ENCODE measurements around the gene KIF25. TPM values are rescaled to one million over a fixed set of nuclear protein-coding genes. Genes with fewer than 3 reads are reported as not detected.

Gene KIF25, protein sequence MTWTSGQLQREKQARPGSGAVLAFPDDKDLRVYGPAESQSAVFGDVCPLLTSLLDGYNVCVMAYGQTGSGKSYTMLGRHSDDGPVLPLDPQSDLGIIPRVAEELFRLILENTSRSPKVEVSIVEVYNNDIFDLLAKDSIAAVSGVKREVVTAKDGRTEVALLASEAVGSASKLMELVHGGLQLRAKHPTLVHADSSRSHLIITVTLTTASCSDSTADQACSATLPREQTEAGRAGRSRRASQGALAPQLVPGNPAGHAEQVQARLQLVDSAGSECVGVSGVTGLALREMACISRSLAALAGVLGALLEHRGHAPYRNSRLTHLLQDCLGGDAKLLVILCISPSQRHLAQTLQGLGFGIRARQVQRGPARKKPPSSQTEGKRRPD
- total RNA-seq (2021) (not detected in 2 replicates), Bru-seq, nascent RNA (percentile 2 among the genes with signal in this experiment), BruChase-seq, experiment 1, labeled RNA remaining after a 2-hour chase (not detected), BruChase-seq, experiment 2, labeled RNA remaining after a 6-hour chase (not detected)
- long read RNA-seq: 0 reads

DNA sequence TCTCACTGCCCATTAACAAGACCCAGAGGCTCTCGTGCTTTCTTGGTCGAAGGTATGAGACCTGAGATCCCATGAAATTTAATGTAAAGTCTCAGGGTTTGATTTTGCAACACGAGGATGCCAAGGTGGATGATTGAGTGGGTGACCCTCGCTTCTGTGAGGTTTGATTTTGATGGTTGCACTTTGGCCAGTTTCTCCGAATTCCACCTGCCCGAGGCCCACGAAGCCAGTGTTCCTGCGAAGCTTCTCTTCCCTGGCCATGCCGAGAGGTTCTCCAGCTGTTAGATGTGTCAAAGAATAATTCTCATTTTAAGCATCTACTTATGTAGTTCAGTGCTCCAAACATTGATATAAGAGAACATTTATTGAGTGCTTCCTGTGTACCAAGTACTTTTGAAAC lies at the start of gene KIF25:
KIF25 (plus strand) TSS at position 30 of the 400 bp plus-strand sequence. CDS start 31,915 bp downstream, outside the sequence.
- H3K27me3 ChIP-seq (ENCODE audit: insufficient read depth, low read depth): peaks cover 28% of the 10 kb centered on the region; the same call in 1 of the 2 replicates
- peaks cover 6% of the 10 kb centered on the region; the same call in 1 of the 2 replicates for H3K4me1 ChIP-seq (replicated peaks; ENCODE audit: insufficient read depth)
- BruUV-seq (replicated peaks): no TSS peak
- no peak for DNase-seq
- ChIA-PET CTCF (no interaction called here), POLR2A (ENCODE audit: unreplicated experiment) (no interaction called here)
- H3F3A ChIP-seq (ENCODE audit: insufficient read depth, low read depth): peaks cover 12% of the 10 kb centered on the region; the same call in 1 of the 2 replicates
- no peak within 1 kb of the TSS for H3K4me3 ChIP-seq
- no peaks in the 10 kb centered on the region for H3K36me3 ChIP-seq (ENCODE audit: low read depth)
- H3K79me2 ChIP-seq (ENCODE audit: low read depth): no peaks in the 10 kb centered on the region
- no peak within 1 kb of the TSS for H3K27ac ChIP-seq
- no peak within 1 kb of the TSS for H2AFZ ChIP-seq
- H4K20me1 ChIP-seq (ENCODE audit: insufficient read depth): no peaks in the 10 kb centered on the region
- intact Hi-C loops (cut with micrococcal nuclease; ENCODE audit: unreplicated experiment): no loop called here
- no peaks in the 10 kb centered on the region for H3K9me3 ChIP-seq (ENCODE audit: insufficient read depth, low read depth)
- no peak within 1 kb of the TSS for H3K4me2 ChIP-seq
- TF ChIP-seq, protein P1, sequence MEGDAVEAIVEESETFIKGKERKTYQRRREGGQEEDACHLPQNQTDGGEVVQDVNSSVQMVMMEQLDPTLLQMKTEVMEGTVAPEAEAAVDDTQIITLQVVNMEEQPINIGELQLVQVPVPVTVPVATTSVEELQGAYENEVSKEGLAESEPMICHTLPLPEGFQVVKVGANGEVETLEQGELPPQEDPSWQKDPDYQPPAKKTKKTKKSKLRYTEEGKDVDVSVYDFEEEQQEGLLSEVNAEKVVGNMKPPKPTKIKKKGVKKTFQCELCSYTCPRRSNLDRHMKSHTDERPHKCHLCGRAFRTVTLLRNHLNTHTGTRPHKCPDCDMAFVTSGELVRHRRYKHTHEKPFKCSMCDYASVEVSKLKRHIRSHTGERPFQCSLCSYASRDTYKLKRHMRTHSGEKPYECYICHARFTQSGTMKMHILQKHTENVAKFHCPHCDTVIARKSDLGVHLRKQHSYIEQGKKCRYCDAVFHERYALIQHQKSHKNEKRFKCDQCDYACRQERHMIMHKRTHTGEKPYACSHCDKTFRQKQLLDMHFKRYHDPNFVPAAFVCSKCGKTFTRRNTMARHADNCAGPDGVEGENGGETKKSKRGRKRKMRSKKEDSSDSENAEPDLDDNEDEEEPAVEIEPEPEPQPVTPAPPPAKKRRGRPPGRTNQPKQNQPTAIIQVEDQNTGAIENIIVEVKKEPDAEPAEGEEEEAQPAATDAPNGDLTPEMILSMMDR (conservative IDR thresholded peaks at IDR 0.05): no peak
- no peak for TF ChIP-seq EZH2 (IDR thresholded peaks at IDR 0.05; ENCODE audit: low read depth)
- no peaks in the 10 kb centered on the region for H3K9me2 ChIP-seq (ENCODE audit: insufficient read depth)

GRCh38 chr6:167947716-167948115 lies 49.8 kb upstream of the KIF25 start:
- DNase-seq: no peak
- Histone ChIP-seq H3K9me3 (ENCODE audit: insufficient read depth, low read depth) (no peaks in the 10 kb centered on the region), H3K36me3 (ENCODE audit: low read depth) (peaks cover 21% of the 10 kb centered on the region), H3K27me3 (ENCODE audit: insufficient read depth, low read depth) (no peaks in the 10 kb centered on the region), H3F3A (ENCODE audit: insufficient read depth, low read depth) (no peaks in the 10 kb centered on the region), H3K79me2 (ENCODE audit: low read depth) (no peaks in the 10 kb centered on the region), H3K27ac (no peak overlapping the region), H2AFZ (no peak overlapping the region), H3K4me1 (replicated peaks; ENCODE audit: insufficient read depth) (no peaks in the 10 kb centered on the region), H4K20me1 (ENCODE audit: insufficient read depth) (no peaks in the 10 kb centered on the region), H3K4me2 (no peak overlapping the region), H3K4me3 (no peak overlapping the region), H3K9me2 (ENCODE audit: insufficient read depth) (no peaks in the 10 kb centered on the region)
- intact Hi-C loops (cut with micrococcal nuclease; ENCODE audit: unreplicated experiment): no loop called here
- CTCF ChIA-PET: no interaction called here
- POLR2A ChIA-PET (ENCODE audit: unreplicated experiment): no interaction called here
- TF ChIP-seq EZH2 (IDR thresholded peaks at IDR 0.05; ENCODE audit: low read depth): no peak
- TF ChIP-seq, protein P1 (conservative IDR thresholded peaks at IDR 0.05): no peak
- BruUV-seq (replicated peaks): no TSS peak

DNA sequence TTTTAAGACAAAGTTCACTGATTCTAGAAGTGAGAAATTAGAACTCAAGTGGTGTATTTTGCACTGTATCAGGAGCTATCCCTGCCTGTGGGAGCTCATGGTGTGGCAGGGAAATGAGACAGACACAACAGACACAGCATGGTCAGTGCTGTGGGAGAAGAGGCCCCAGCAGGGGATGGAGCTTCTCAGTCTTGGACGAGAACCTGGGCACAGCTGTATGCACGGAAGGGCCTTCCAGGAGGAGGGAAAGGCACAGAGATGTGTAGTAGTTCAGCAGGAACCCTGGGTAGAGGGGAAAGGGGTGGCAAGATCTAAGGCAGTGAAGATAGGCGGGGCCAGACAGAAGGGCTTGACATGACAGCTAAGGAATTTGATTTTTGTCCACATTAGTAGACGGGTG lies 48.8 kb upstream of the KIF25 start:
- Histone ChIP-seq H4K20me1 (ENCODE audit: insufficient read depth) (no peaks in the 10 kb centered on the region), H3K27me3 (ENCODE audit: insufficient read depth, low read depth) (no peaks in the 10 kb centered on the region), H3K4me1 (replicated peaks; ENCODE audit: insufficient read depth) (no peaks in the 10 kb centered on the region), H3K9me2 (ENCODE audit: insufficient read depth) (no peaks in the 10 kb centered on the region), H3K79me2 (ENCODE audit: low read depth) (no peaks in the 10 kb centered on the region), H3K9me3 (ENCODE audit: insufficient read depth, low read depth) (no peaks in the 10 kb centered on the region), H3K4me3 (no peak overlapping the region), H3F3A (ENCODE audit: insufficient read depth, low read depth) (no peaks in the 10 kb centered on the region), H3K36me3 (ENCODE audit: low read depth) (peaks cover 22% of the 10 kb centered on the region), H2AFZ (no peak overlapping the region), H3K4me2 (no peak overlapping the region), H3K27ac (no peak overlapping the region)
- no peak for DNase-seq
- TF ChIP-seq EZH2 (IDR thresholded peaks at IDR 0.05; ENCODE audit: low read depth): no peak
- TF ChIP-seq, protein P1 (conservative IDR thresholded peaks at IDR 0.05): no peak
- POLR2A ChIA-PET (ENCODE audit: unreplicated experiment): no interaction called here
- intact Hi-C loops (cut with micrococcal nuclease; ENCODE audit: unreplicated experiment): no loop called here
- BruUV-seq (replicated peaks): no TSS peak
- CTCF ChIA-PET: no interaction called here
